AG04449 (cell line): ENCODE measurements around the gene CHCHD4.

Experiments
- CTCF ChIA-PET: fragments of 350-600 bp; formaldehyde crosslinking; extraction: SDS; loops from one replicate; lab custom pipeline; 2021; ENCODE audit warnings: antibody characterized with exemption; lab: Yijun Ruan, JAX
- POLR2A ChIA-PET: fragments of 400-600, 350-600 bp; formaldehyde crosslinking; extraction: SDS; loops from one replicate; lab custom pipeline; 2020; ENCODE audit warnings: antibody characterized with exemption, inconsistent platforms; lab: Yijun Ruan, JAX
- DNase-seq: peaks from one replicate; pipeline ENCODE4 v3.0.0-alpha.2; 2010; ENCODE audit warnings: low read depth, low spot score
- H3K4me3 ChIP-seq: 2 replicates; pipeline ENCODE4 v1.5.1; 2011; ENCODE audit warnings: low read depth, mild to moderate bottlenecking, control low read depth, low read length
- CTCF ChIP-seq: IDR thresholded peaks from one replicate; pipeline ENCODE4 v1.5.1; 2011; ENCODE audit warnings: mild to moderate bottlenecking, moderate library complexity, low read length, control low read depth, inconsistent platforms; ENCODE audit not compliant: insufficient read depth; ENCODE audit errors: missing control alignments

The CHCHD4 gene

GRCh38 chr3:14137004-14137403 is 12.3 kb upstream of the CHCHD4 start:
- ChIA-PET CTCF (no interaction called here), POLR2A (interaction anchor here (1.4 kb wide), 1 partner anchor 12 kb away, joined by 7 read pairs; the partner anchor contains the start of genes CHCHD4 and TMEM43)
- no peak overlapping the region for H3K4me3 ChIP-seq
- DNase-seq, result no peak
- TF ChIP-seq CTCF, result no peak

- POLR2A ChIA-PET, result interaction anchor here (1.1 to 2.9 kb wide), 2 partner anchors 8 to 10 kb away, joined by 3 to 11 read pairs; partner anchors contain the start of genes CHCHD4 and TMEM43
- no peak for DNase-seq
- no peak for TF ChIP-seq CTCF
- CTCF ChIA-PET, result interaction anchor here (0.6 to 2.5 kb wide), 3 partner anchors 10 to 239 kb away, joined by 3 to 11 read pairs (median 4); partner anchors contain the start of genes CHCHD4 and TMEM43
- H3K4me3 ChIP-seq, result no peak overlapping the region
These were observed 10.9 kb upstream of the CHCHD4 start for GRCh38 chr3:14135581-14135980.

GRCh38 chr3:14134291-14134690 is 9.6 kb upstream of the CHCHD4 start:
- H3K4me3 ChIP-seq, result no peak overlapping the region
- DNase-seq, result no peak
- no peak for TF ChIP-seq CTCF
- POLR2A ChIA-PET, result interaction anchor here (1.1 to 2.9 kb wide), 2 partner anchors 9 kb away, joined by 3 to 11 read pairs; partner anchors contain the start of genes CHCHD4 and TMEM43
- CTCF ChIA-PET, result interaction anchor here (1.5 to 2.5 kb wide), 2 partner anchors 9 to 237 kb away, joined by 4 to 11 read pairs; partner anchors contain the start of genes CHCHD4 and TMEM43

GRCh38 chr3:14133876-14134275 is 9.2 kb upstream of the CHCHD4 start:
- H3K4me3 ChIP-seq, result no peak overlapping the region
- no peak for DNase-seq
- ChIA-PET CTCF (interaction anchor here (2.5 kb wide), 1 partner anchor 9 kb away, joined by 11 read pairs; the partner anchor contains the start of genes CHCHD4 and TMEM43), POLR2A (interaction anchor here (2.9 kb wide), 1 partner anchor 9 kb away, joined by 11 read pairs; the partner anchor contains the start of genes CHCHD4 and TMEM43)
- no peak for TF ChIP-seq CTCF

- no peak for TF ChIP-seq CTCF
- H3K4me3 ChIP-seq, result no peak overlapping the region
- POLR2A ChIA-PET, result interaction anchor here (2.9 kb wide), 1 partner anchor 8 kb away, joined by 11 read pairs; the partner anchor contains the start of genes CHCHD4 and TMEM43
- no peak for DNase-seq
- CTCF ChIA-PET, result interaction anchor here (0.6 to 2.5 kb wide), 2 partner anchors 8 to 9 kb away, joined by 3 to 11 read pairs; partner anchors contain the start of genes CHCHD4 and TMEM43
These were observed 8.6 kb upstream of the CHCHD4 start for GRCh38 chr3:14133188-14133800.

GRCh38 chr3:14132689-14133088 is 8.0 kb upstream of the CHCHD4 start:
- POLR2A ChIA-PET, result no interaction called here
- CTCF ChIA-PET, result no interaction called here
- TF ChIP-seq CTCF, result no peak
- DNase-seq, result no peak
- no peak overlapping the region for H3K4me3 ChIP-seq
